Mesendoderm (in vitro differentiated cells): ENCODE results near the gene MAP3K8.
A peak's percentile ranks its signal among the peaks of the same experiment; 100 is the strongest.
"Not testable (repeated sequence)": the region's sequence is repeated elsewhere in the genome, so short reads cannot be mapped to it uniquely, and the experiment has no call there.

Source experiments
- DNase-seq: peaks from one replicate; pipeline ENCODE4 v3.0.0; 2013
- H2AK5ac ChIP-seq: 2 replicates; pipeline ENCODE4 v1.6.1; 2013; ENCODE audit warnings: low read length, inconsistent platforms
- H2BK120ac ChIP-seq: 2 replicates; pipeline ENCODE4 v1.6.1; 2013; ENCODE audit warnings: low read depth, mild to moderate bottlenecking, low read length, moderate library complexity, mixed read lengths
- H2BK15ac ChIP-seq: replicated peaks from 2 replicates; pipeline ENCODE4 v1.6.1; 2013; ENCODE audit warnings: low read depth, mild to moderate bottlenecking, moderate library complexity
- H2BK5ac ChIP-seq: 2 replicates; pipeline ENCODE4 v1.6.1; 2013; ENCODE audit warnings: low read length, inconsistent platforms
- H3K18ac ChIP-seq: 2 replicates; pipeline ENCODE4 v1.6.1; 2013; ENCODE audit warnings: mild to moderate bottlenecking, low read length, mixed read lengths
- H3K23ac ChIP-seq: one replicate; pipeline ENCODE4 v1.6.1; 2013; ENCODE audit warnings: low read length
- H3K27ac ChIP-seq: 2 replicates; pipeline ENCODE4 v1.5.1; 2013; ENCODE audit warnings: low read depth, mild to moderate bottlenecking, inconsistent platforms, low read length, moderate library complexity
- H3K27me3 ChIP-seq: 2 replicates; pipeline ENCODE4 v1.6.1; 2013; ENCODE audit warnings: low read length, control low read depth, mild to moderate bottlenecking, inconsistent platforms; ENCODE audit not compliant: insufficient read depth, poor library complexity
- H3K36me3 ChIP-seq: 2 replicates; pipeline ENCODE4 v1.6.1; 2013; ENCODE audit warnings: low read length, inconsistent platforms; ENCODE audit not compliant: control insufficient read depth, insufficient read depth
- H3K4ac ChIP-seq: one replicate; pipeline ENCODE4 v1.6.1; 2013; ENCODE audit warnings: low read depth, mild to moderate bottlenecking, low read length, moderate library complexity
- H3K4me1 ChIP-seq: 2 replicates; pipeline ENCODE4 v1.6.1; 2013; ENCODE audit warnings: low read depth, low read length, inconsistent platforms; ENCODE audit not compliant: control insufficient read depth
- H3K4me2 ChIP-seq: 2 replicates; pipeline ENCODE4 v1.6.1; 2013; ENCODE audit warnings: low read length
- H3K4me3 ChIP-seq: 2 replicates; pipeline ENCODE4 v1.5.1; 2013; ENCODE audit warnings: mild to moderate bottlenecking, low read length
- H3K56ac ChIP-seq: one replicate; pipeline ENCODE4 v1.6.1; 2013; ENCODE audit warnings: low read length
- H3K79me1 ChIP-seq: 2 replicates; pipeline ENCODE4 v1.6.1; 2013; ENCODE audit warnings: low read length, inconsistent platforms
- H3K79me2 ChIP-seq: 2 replicates; pipeline ENCODE4 v1.6.1; 2013; ENCODE audit warnings: mild to moderate bottlenecking, low read length; ENCODE audit not compliant: control insufficient read depth, insufficient read depth
- H3K9ac ChIP-seq: 2 replicates; pipeline ENCODE4 v1.6.1; 2013; ENCODE audit warnings: low read length, inconsistent platforms
- H4K5ac ChIP-seq: one replicate; pipeline ENCODE4 v1.6.1; 2013; ENCODE audit warnings: low read length
- H4K8ac ChIP-seq: one replicate; pipeline ENCODE4 v1.6.1; 2013; ENCODE audit warnings: low read depth, mild to moderate bottlenecking, control low read depth, low read length, moderate library complexity
- WGBS: extraction: QIAGEN DNeasy Blood & Tissue Kit; methylation state at CpG from one replicate; pipeline ENCODE4 v1.1.7; 2013; ENCODE audit warnings: low lambda C conversion rate, missing lambda C conversion rate; ENCODE audit not compliant: insufficient coverage; ENCODE audit errors: extremely low coverage; 5-methylcytosine and 5-hydroxymethylcytosine counted together

Gene MAP3K8

GRCh38 chr10:30422981-30423654 lies 10.9 kb upstream of the MAP3K8 start:
- WGBS = no CpG with 5 or more reads among the region's 8 CpGs
- no peak overlapping the region for H2AK5ac ChIP-seq
- H3K9ac ChIP-seq = peak overlapping the region; percentile 33
- H3K79me2 ChIP-seq = no peaks in the 10 kb centered on the region
- H4K5ac ChIP-seq = peak overlapping the region; percentile 37
- no peak overlapping the region for H4K8ac ChIP-seq
- peak overlapping the region; percentile 66 for H3K27ac ChIP-seq
- H3K4me3 ChIP-seq = no peak overlapping the region
- H2BK5ac ChIP-seq = peak overlapping the region; percentile 80
- no peak overlapping the region for H3K23ac ChIP-seq
- peak overlapping the region; percentile 77 for H3K56ac ChIP-seq
- no peaks in the 10 kb centered on the region for H3K36me3 ChIP-seq
- H2BK15ac ChIP-seq = no peak overlapping the region
- H3K18ac ChIP-seq = peak overlapping the region; percentile 65
- H2BK120ac ChIP-seq = peak overlapping the region; percentile 2
- peak; percentile 98 for DNase-seq
- peaks cover 9% of the 10 kb centered on the region for H3K4me1 ChIP-seq
- H3K79me1 ChIP-seq = no peaks in the 10 kb centered on the region
- no peaks in the 10 kb centered on the region for H3K27me3 ChIP-seq
- peak overlapping the region; percentile 37 for H3K4ac ChIP-seq
- no peak overlapping the region for H3K4me2 ChIP-seq

GRCh38 chr10:30423655-30424275 lies 10.2 kb upstream of the MAP3K8 start:
- H3K79me2 ChIP-seq, H3K23ac ChIP-seq, H3K4me2 ChIP-seq, H4K8ac ChIP-seq, H3K36me3 ChIP-seq, H2AK5ac ChIP-seq, H2BK5ac ChIP-seq, DNase-seq, H2BK15ac ChIP-seq, H3K79me1 ChIP-seq, H2BK120ac ChIP-seq, H4K5ac ChIP-seq, H3K4me1 ChIP-seq, H3K4me3 ChIP-seq, H3K4ac ChIP-seq, H3K27me3 ChIP-seq: not testable (repeated sequence)
- Histone ChIP-seq H3K18ac (peak overlapping the region; percentile 65), H3K9ac (peak overlapping the region; percentile 33), H3K56ac (peak overlapping the region; percentile 75), H3K27ac (peak overlapping the region; percentile 66)
- no CpG with 5 or more reads among the region's 6 CpGs for WGBS

- H3K18ac ChIP-seq = no peak overlapping the region
- DNase-seq = no peak
- H4K8ac ChIP-seq = no peak overlapping the region
- H2BK15ac ChIP-seq = no peak overlapping the region
- H2AK5ac ChIP-seq = no peak overlapping the region
- no peaks in the 10 kb centered on the region for H3K36me3 ChIP-seq
- no peak overlapping the region for H3K9ac ChIP-seq
- H3K79me2 ChIP-seq = no peaks in the 10 kb centered on the region
- no peak overlapping the region for H4K5ac ChIP-seq
- no peak overlapping the region for H3K23ac ChIP-seq
- WGBS = no CpG with 5 or more reads among the region's 4 CpGs
- H3K4me1 ChIP-seq = peaks cover 9% of the 10 kb centered on the region
- H2BK5ac ChIP-seq = no peak overlapping the region
- no peak overlapping the region for H3K4ac ChIP-seq
- H3K27ac ChIP-seq = no peak overlapping the region
- no peaks in the 10 kb centered on the region for H3K79me1 ChIP-seq
- no peaks in the 10 kb centered on the region for H3K27me3 ChIP-seq
- no peak overlapping the region for H3K4me3 ChIP-seq
- no peak overlapping the region for H3K4me2 ChIP-seq
- no peak overlapping the region for H3K56ac ChIP-seq
- no peak overlapping the region for H2BK120ac ChIP-seq
These were observed 8.5 kb upstream of the MAP3K8 start for GRCh38 chr10:30425336-30426075.

- Histone ChIP-seq H3K4me2 (no peak overlapping the region), H3K27me3 (no peaks in the 10 kb centered on the region), H3K56ac (no peak overlapping the region), H3K36me3 (no peaks in the 10 kb centered on the region), H3K18ac (no peak overlapping the region), H3K4me1 (peaks cover 5% of the 10 kb centered on the region), H3K23ac (no peak overlapping the region), H3K4ac (no peak overlapping the region), H4K5ac (no peak overlapping the region), H2BK15ac (no peak overlapping the region), H2BK5ac (no peak overlapping the region), H3K9ac (no peak overlapping the region), H4K8ac (no peak overlapping the region), H2AK5ac (no peak overlapping the region), H2BK120ac (no peak overlapping the region), H3K79me1 (peaks cover 1% of the 10 kb centered on the region), H3K4me3 (no peak overlapping the region), H3K27ac (no peak overlapping the region), H3K79me2 (peaks cover 2% of the 10 kb centered on the region)
- no peak for DNase-seq
- WGBS = no CpG with 5 or more reads among the region's 12 CpGs
These were observed 3.3 kb upstream of the MAP3K8 start for GRCh38 chr10:30430544-30431298.

- no peak overlapping the region for H3K9ac ChIP-seq
- H3K27ac ChIP-seq = no peak overlapping the region
- peaks cover 5% of the 10 kb centered on the region for H3K4me1 ChIP-seq
- H3K79me2 ChIP-seq = peaks cover 2% of the 10 kb centered on the region
- no peak overlapping the region for H2AK5ac ChIP-seq
- no peak overlapping the region for H4K8ac ChIP-seq
- peak overlapping the region; percentile 12 for H3K18ac ChIP-seq
- peak overlapping the region; percentile 4 for H3K56ac ChIP-seq
- H3K23ac ChIP-seq = no peak overlapping the region
- no peak for DNase-seq
- H2BK15ac ChIP-seq = no peak overlapping the region
- WGBS = no CpG with 5 or more reads among the region's 17 CpGs
- no peak overlapping the region for H3K4ac ChIP-seq
- H3K36me3 ChIP-seq = no peaks in the 10 kb centered on the region
- H3K79me1 ChIP-seq = peaks cover 1% of the 10 kb centered on the region
- no peak overlapping the region for H3K4me3 ChIP-seq
- H4K5ac ChIP-seq = no peak overlapping the region
- no peak overlapping the region for H2BK5ac ChIP-seq
- no peaks in the 10 kb centered on the region for H3K27me3 ChIP-seq
- no peak overlapping the region for H3K4me2 ChIP-seq
- no peak overlapping the region for H2BK120ac ChIP-seq
These were observed 2.5 kb upstream of the MAP3K8 start for GRCh38 chr10:30431435-30431911.
